ENCODE measurements around the gene SLC17A1. TPM values are rescaled to one million over a fixed set of nuclear protein-coding genes. Genes with fewer than 3 reads are reported as not detected.

The SLC17A1 gene
- total and polyA plus RNA-seq, 2 donors (not counting 1 experiment from before 2014, with no cell fraction given) = not detected

DNA sequence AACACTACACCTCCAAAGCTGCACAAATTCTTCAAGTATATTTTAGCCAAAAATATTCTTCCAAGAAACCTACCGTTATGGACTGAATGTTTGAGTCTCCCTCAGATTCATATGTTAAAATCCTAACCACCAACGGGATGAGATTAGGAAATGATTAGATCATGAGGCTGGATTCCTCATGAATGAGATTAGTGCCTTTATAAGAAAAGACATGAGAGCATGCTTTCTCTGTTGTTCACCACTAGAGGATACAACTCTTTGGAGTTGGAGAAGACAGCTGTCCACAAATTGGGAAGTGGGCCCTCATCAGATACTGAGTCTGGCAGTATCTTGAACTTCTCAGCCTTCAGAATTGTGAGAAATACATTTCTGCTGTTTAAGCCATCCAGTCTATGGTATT lies 84.4 kb downstream of the SLC17A1 start:
- no peak for DNase-seq (ENCODE audit: low read depth in 2 of 2)
- no peak overlapping the region for H3K4me2 ChIP-seq (ENCODE audit: extremely low read depth, insufficient read depth, low read length)
- no peaks in the 10 kb centered on the region for H3K36me3 ChIP-seq (ENCODE audit: control insufficient read depth, insufficient read depth, low read length)
- no peak overlapping the region for H2AFZ ChIP-seq (ENCODE audit: low read length)
- H3K27me3 ChIP-seq (ENCODE audit: control insufficient read depth, insufficient read depth, low read length) = no peaks in the 10 kb centered on the region
- no peak overlapping the region for H3K9ac ChIP-seq (ENCODE audit: insufficient read depth, low read length)
- no peak overlapping the region for H3K4me3 ChIP-seq (replicated peaks in 1 of 4; ENCODE audit: control extremely low read depth in 1 of 4, insufficient read depth in 1 of 4, low read depth in 3 of 4, low read length in 4 of 4)
- no peak for TF ChIP-seq EZH2 (IDR thresholded peaks at IDR 0.05; ENCODE audit: low read length, missing control alignments)
- no peaks in the 10 kb centered on the region for H4K20me1 ChIP-seq (ENCODE audit: control insufficient read depth, extremely low read depth, insufficient read depth, low read length)
- no peaks in the 10 kb centered on the region for H3K79me2 ChIP-seq (ENCODE audit: control insufficient read depth, insufficient read depth, low read length)
- H3K4me1 ChIP-seq (ENCODE audit: control insufficient read depth, extremely low read depth, insufficient read depth, low read length) = no peaks in the 10 kb centered on the region
- no peak overlapping the region for H3K27ac ChIP-seq (ENCODE audit: insufficient read depth, low read length)
- H3K9me3 ChIP-seq (ENCODE audit: control insufficient read depth, insufficient read depth, low read depth, low read length) = no peaks in the 10 kb centered on the region

DNA sequence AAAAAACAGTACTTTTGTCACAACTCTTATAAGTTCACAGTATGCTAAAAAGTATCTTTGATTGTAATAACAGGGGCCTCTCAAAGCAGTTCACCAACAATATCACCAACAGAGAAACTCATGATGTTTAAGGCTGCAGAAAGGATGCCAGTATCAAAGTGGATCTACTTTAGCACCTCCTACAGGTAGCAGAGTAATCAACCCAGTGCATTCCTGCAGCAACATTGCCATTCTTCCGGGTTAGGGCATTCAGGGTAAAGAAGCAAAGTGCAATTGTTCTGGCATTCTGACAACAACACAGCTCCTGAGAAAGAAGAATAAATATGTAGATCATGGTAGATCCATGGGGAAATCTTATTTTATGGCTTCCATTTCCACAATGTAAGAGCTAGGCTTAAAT lies 84.9 kb downstream of the SLC17A1 start:
- Histone ChIP-seq H3K9ac (ENCODE audit: insufficient read depth, low read length) (no peak overlapping the region), H3K4me1 (ENCODE audit: control insufficient read depth, extremely low read depth, insufficient read depth, low read length) (no peaks in the 10 kb centered on the region), H2AFZ (ENCODE audit: low read length) (no peak overlapping the region), H3K4me3 (replicated peaks in 1 of 4; ENCODE audit: control extremely low read depth in 1 of 4, insufficient read depth in 1 of 4, low read depth in 3 of 4, low read length in 4 of 4) (no peak overlapping the region), H3K4me2 (ENCODE audit: extremely low read depth, insufficient read depth, low read length) (no peak overlapping the region), H3K27me3 (ENCODE audit: control insufficient read depth, insufficient read depth, low read length) (no peaks in the 10 kb centered on the region), H3K9me3 (ENCODE audit: control insufficient read depth, insufficient read depth, low read depth, low read length) (no peaks in the 10 kb centered on the region), H3K79me2 (ENCODE audit: control insufficient read depth, insufficient read depth, low read length) (no peaks in the 10 kb centered on the region), H3K27ac (ENCODE audit: insufficient read depth, low read length) (no peak overlapping the region), H4K20me1 (ENCODE audit: control insufficient read depth, extremely low read depth, insufficient read depth, low read length) (no peaks in the 10 kb centered on the region), H3K36me3 (ENCODE audit: control insufficient read depth, insufficient read depth, low read length) (no peaks in the 10 kb centered on the region)
- no peak for DNase-seq (ENCODE audit: low read depth in 2 of 2)
- no peak for TF ChIP-seq EZH2 (IDR thresholded peaks at IDR 0.05; ENCODE audit: low read length, missing control alignments)
- TF ChIP-seq, protein P1, sequence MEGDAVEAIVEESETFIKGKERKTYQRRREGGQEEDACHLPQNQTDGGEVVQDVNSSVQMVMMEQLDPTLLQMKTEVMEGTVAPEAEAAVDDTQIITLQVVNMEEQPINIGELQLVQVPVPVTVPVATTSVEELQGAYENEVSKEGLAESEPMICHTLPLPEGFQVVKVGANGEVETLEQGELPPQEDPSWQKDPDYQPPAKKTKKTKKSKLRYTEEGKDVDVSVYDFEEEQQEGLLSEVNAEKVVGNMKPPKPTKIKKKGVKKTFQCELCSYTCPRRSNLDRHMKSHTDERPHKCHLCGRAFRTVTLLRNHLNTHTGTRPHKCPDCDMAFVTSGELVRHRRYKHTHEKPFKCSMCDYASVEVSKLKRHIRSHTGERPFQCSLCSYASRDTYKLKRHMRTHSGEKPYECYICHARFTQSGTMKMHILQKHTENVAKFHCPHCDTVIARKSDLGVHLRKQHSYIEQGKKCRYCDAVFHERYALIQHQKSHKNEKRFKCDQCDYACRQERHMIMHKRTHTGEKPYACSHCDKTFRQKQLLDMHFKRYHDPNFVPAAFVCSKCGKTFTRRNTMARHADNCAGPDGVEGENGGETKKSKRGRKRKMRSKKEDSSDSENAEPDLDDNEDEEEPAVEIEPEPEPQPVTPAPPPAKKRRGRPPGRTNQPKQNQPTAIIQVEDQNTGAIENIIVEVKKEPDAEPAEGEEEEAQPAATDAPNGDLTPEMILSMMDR (conservative IDR thresholded peaks at IDR 0.05 in 1 of 2, IDR thresholded peaks at IDR 0.05 in 1 of 2; ENCODE audit: low read depth in 1 of 2, low read length in 2 of 2) = no peak

DNA sequence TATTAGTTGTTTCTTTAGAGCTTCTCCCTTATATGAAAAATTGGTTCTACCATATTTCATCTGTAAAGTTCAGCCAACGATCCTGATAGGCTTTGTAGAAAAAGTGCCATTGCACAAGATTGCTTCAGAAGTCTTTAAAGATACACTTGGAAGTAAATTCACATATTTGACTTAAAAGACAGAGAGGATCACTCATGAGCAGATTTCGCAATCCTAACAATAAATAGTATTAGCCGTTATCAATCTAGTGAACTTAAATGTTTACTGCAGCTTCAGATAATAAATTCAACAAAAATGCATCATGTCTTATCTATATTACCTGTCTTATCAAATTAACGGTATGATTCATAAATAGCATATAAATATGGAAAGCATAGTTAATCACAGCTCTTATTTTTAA lies 86.0 kb downstream of the SLC17A1 start:
- no peak for DNase-seq (ENCODE audit: low read depth in 2 of 2)
- H2AFZ ChIP-seq (ENCODE audit: low read length) = no peak overlapping the region

More for the DNA sequence above, 86.0 kb downstream of the SLC17A1 start:
- TF ChIP-seq EZH2 (IDR thresholded peaks at IDR 0.05; ENCODE audit: low read length, missing control alignments) = no peak
- TF ChIP-seq, protein P1 (conservative IDR thresholded peaks at IDR 0.05 in 1 of 2, IDR thresholded peaks at IDR 0.05 in 1 of 2; ENCODE audit: low read depth in 1 of 2, low read length in 2 of 2) = no peak
- Histone ChIP-seq H3K9ac (ENCODE audit: insufficient read depth, low read length) (no peak overlapping the region), H3K4me1 (ENCODE audit: control insufficient read depth, extremely low read depth, insufficient read depth, low read length) (no peaks in the 10 kb centered on the region), H3K4me2 (ENCODE audit: extremely low read depth, insufficient read depth, low read length) (no peak overlapping the region), H3K36me3 (ENCODE audit: control insufficient read depth, insufficient read depth, low read length) (no peaks in the 10 kb centered on the region), H3K27ac (ENCODE audit: insufficient read depth, low read length) (no peak overlapping the region), H3K9me3 (ENCODE audit: control insufficient read depth, insufficient read depth, low read depth, low read length) (no peaks in the 10 kb centered on the region), H3K79me2 (ENCODE audit: control insufficient read depth, insufficient read depth, low read length) (no peaks in the 10 kb centered on the region), H4K20me1 (ENCODE audit: control insufficient read depth, extremely low read depth, insufficient read depth, low read length) (no peaks in the 10 kb centered on the region), H3K27me3 (ENCODE audit: control insufficient read depth, insufficient read depth, low read length) (no peaks in the 10 kb centered on the region), H3K4me3 (replicated peaks in 1 of 4; ENCODE audit: control extremely low read depth in 1 of 4, insufficient read depth in 1 of 4, low read depth in 3 of 4, low read length in 4 of 4) (no peak overlapping the region)
